Stimulated activated CD4-positive, alpha-beta T cell treated with anti-CD3 and anti-CD28 coated beads, TNF-alpha, amount 100 ng/mL, for 4 hours (primary cell): Measurements from ENCODE around the gene GAB3.
"Not testable (repeated sequence)": the region's sequence is repeated elsewhere in the genome, so short reads cannot be mapped to it uniquely, and the experiment has no call there.

ENCODE experiments used
- DNase-seq, 3 experiments: peaks; one replicate each; pipeline ENCODE4 v3.0.0-alpha.2; 2020; ENCODE audit warnings: low read depth in 3 of 3

Gene GAB3

DNA sequence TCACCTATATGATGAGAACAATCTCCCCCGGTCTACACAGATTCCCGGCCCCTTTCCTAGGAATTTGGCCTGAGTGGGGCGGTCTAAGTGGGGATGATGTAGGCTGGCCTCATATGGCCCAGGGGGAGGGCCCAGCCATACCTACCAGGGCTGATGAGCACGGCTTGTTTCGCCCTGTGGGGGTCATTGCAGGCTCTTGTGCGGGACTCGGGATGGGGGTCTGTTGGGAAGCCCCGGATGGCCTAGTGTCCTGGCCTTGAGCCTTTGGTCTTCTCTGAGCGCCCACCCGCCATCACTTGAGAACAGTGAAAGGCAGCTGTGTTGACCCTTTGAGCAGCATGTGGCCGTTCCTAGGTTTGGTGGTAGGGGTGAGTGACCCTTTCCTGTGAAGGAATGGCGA is 92.7 kb downstream of the GAB3 start:
- DNase-seq = no peak

DNA sequence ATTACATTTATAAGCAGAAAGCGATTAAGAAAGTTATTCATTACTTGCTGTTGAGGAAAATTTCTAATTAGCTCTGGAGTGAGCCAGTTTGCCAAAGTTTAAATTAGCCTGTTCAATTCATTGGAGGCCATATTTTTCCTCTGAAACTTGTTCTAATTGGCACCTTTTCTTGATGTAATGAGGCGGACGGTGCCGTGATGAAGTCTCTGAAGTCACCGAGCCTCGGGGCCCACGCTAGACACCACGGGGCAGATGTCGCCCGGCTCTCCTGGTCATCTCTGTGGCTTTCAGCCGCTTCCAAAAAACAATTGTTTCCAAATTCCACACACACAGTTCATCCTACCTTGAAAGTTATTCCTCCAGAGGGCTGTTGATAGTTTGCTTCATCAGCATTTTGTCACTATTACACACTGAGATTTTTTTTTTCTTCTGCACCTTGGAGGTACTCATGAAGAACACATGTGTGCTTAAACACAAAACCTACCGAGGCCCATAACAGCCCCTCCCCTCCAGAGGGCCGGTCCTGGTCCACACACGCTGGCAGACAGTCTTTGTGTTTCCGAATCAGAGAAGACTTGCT is 93.6 kb downstream of the GAB3 start:
- no peak for DNase-seq

GRCh38 chrX:154655786-154656185 is 95.1 kb downstream of the GAB3 start:
- no peak for DNase-seq

DNA sequence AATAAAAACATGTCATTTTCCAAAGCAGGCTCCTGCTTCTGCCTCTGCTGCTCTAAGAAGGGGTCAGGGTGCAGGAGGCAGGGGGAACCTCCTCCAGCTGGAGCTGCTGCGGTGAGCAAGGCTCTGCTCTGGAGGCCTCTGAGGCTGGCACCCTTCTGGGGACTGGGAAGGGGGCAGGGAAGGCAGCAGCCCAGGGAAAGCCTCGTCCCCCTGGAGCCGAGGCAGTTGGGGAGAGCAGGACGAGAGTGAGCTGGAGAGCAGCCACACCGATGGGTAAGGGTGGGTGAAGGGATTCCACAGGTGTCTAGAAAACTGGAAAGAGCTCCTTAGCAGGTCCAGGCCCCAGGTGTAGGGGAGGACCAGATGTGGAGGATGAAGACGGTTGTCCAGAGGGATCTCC is 95.5 kb downstream of the GAB3 start:
- no peak for DNase-seq

- DNase-seq = no peak
Measured at GRCh38 chrX:154654925-154655324, 96.0 kb downstream of the GAB3 start.

GRCh38 chrX:154654372-154654771 is 96.5 kb downstream of the GAB3 start:
- DNase-seq = no peak

DNA sequence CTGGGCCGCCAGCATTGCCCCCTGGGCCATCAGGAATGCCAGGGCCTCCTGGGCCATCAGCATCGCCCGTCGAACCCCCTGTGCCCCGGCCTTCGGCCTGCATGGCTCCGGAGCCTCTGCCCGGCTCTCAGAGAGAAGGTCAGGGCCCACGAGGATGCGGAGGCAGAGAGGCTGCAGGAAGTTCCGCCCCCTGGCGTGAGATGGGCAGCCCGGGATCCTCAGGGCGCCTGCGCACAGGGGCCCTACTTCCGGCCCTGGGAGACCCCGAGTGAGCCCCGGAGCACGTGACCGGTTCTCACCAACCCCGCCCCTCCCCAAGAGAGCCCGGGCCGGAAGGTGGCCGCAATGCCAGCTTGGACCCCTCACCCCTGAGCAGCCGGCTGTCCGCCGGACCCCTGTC is 97.5 kb downstream of the GAB3 start, which contains the start of gene CTAG2:
CTAG2 (minus strand) TSS at position 167 of the 400 bp plus-strand sequence; CDS start at position 103, 64 bp downstream.
- DNase-seq = not testable (repeated sequence)

DNA sequence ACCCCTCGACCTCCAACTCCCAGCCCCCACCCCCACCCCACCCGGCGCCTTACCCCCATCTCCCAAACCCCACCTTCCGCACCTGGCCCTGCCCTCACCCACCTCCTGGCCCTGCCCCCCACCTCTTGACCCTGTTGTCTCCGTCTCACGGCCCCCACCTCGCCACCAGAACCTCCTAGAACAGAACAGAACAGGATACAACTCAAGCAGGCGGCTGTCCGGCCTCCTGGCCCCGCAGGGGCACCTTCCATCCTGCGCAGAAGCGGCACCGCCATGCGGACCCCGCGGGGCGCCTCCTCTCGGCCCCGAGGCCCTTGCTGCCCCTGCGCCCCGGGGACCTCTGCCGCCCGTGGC is 97.9 kb downstream of the GAB3 start:
- no peak for DNase-seq

GRCh38 chrX:154652311-154653047 is 98.4 kb downstream of the GAB3 start:
- DNase-seq = no peak

GRCh38 chrX:154650221-154650510 is 100.7 kb downstream of the GAB3 start:
- DNase-seq = no peak

DNA sequence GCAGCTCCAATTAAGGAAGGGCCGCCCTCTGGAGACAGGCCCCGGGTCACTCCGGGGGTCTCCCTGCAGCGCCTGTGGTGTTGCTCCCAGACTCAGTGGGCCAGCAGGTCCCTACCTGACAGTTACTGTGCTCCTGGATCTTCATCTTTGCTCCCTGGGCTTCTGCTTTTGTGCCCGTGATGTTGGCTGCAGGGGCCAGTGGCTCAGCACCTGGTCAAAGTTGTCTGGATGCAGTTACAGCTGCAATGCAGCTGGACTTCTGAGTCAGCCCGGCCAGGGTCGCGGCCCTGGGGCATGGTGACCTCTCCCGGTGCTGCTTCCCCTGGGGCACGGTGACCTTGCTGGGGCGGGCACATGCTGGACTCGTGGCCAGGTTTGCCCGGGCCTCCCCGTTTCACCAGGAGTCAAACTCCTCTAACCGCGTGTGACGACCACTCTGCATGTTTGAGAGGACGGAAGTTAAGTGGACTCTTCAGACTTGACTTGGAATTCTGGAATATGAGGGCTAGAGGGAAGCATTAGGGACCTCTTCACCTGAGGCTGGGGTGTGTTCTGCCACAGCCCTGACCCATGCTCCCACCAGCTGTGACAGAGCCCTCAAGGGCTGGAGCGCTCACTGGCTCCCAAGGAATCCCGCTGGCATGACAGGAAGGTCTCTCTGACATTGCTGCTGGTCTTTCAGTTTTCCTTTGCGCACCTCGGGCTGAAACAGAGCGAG is 101.2 kb downstream of the GAB3 start:
- no peak for DNase-seq

DNA sequence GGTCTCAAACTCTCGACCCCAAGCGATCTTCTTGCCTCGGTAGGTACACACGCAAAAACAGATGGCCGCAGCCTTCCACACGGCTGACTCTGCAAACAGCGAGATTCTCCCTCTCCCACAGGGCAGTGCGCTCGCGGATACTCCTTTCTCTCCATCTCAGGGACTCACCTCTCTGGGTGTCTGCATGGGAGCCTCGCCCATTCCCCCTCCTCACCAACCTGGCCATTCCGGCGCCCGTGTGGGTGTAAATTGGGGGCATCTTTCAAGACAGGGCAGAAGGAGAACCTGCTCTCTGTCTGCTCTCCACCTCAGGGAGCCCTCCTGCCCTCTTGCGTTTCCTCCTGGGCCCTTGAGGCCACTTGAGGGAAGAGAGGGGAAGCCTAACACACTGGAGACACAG is 101.9 kb downstream of the GAB3 start:
- DNase-seq = no peak

DNA sequence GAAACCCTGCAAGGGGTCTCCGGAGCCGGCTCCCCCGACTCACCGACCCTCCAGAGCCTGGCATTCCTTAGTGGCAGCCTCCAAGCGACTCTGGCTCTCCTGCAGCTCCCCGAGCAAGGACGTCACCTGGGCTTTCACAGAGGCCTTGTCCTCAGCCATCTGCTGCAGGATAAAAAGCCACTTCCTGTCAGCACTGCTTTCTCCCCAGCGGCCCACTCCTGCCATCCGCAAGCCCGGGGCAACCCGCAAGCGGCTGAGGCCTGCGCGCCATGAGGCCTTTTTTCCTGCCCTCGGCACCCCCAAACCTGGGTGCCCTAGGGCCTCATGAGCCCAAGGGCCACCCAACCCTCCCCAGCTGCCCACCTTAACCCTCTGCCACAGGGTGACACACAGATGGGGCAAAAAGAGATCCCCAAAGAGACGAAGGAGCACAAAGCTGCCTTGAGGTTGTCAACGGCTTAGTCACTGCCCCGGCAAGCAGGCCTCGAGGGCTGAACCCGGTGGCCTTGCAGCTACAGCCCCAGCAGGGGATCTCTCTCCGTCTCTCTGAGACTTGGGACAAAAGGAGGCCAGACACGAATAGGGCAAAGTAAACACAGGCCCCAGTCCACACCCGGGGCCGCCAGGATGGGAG is 105.0 kb downstream of the GAB3 start:
- DNase-seq = not testable (repeated sequence)

DNA sequence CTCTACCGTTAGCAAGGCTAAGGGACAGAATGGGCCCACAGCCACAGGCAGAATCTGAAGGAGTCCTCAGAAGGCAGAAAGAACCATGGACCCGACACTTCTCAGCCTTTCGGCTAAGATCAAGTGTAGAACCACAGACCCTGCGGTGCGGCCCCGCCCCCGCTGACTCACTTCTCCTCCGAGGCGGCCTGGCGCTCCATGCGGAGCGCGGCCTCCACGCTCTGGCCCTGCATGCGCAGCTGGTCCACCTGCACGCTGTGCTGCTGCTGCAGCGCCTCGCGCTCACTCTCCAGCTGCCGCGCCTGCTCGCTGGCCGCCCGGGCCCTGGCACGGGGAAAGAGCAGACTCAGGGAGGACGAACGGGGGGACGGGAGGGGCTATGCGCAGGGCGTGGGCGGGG is 107.2 kb downstream of the GAB3 start:
- DNase-seq = not testable (repeated sequence)

DNA sequence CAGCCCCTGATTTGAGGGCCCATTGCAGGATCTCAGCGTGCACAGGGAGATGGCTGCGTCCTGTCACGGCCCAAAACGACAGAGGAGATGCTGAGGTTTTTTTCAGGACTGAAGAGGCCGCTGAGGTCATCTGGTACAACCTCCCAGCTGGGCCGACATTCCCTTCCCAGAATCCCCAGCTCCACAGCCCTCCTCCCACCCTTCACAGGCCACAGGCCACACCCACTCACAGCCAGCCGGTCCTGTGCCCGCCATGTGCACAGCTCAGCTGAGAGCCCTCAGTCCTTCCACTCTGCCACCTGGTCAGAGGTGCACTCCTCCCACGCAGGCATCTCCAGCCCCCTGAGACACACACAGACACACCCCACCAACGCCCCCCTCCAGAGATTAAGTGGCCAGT is 109.1 kb downstream of the GAB3 start:
- not testable (repeated sequence) for DNase-seq

DNA sequence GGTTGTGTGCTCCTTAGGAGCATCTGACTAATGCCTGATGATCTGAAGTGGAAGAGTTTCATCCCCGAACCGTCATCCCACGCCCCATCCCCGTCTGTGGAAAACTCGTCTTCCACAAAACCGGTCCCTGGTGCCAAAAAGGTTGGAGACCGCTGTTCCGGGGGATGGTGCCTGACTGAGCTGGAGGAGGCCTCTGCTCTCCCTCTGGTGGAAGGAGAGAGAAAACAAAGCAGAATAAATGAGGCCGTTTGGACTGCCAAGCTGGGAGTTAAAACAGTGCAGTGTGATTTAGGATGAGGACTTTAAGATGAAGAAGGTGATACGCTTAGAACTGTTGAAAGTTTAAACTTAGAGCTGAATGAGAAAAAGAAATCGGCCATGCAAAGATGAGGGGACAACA is 117.2 kb downstream of the GAB3 start:
- not testable (repeated sequence) for DNase-seq

DNA sequence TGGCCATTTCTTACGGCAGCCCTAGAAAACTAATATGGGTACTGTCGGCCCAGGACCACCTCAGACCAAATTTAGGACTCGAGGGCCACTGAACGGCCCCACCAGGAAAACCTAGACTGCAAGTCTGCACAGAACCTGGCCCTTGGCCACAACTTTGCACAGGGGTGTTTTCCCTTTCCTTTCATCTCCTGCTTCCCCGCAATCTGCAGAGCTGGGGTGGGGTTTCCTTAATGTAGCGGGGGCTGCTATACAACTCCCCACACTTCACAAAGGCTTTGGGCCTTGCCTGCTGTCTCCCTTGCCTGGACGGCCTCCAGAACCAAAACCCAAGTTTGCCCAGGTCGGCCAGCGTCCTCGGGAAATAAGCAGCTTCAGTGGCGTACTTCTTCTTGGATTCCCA is 119.9 kb downstream of the GAB3 start:
- DNase-seq = not testable (repeated sequence)

- not testable (repeated sequence) for DNase-seq
Measured at GRCh38 chrX:154628960-154629359, 121.9 kb downstream of the GAB3 start.
